ENCODE results near the gene PCDH12. TPM values are rescaled to one million over a fixed set of nuclear protein-coding genes. Genes with fewer than 3 reads are reported as not detected.
"Not testable (repeated sequence)": the region's sequence is repeated elsewhere in the genome, so short reads cannot be mapped to it uniquely, and the experiment has no call there.

Gene PCDH12
- total and polyA plus RNA-seq, 2 experiments from 2014 or later: 0.42 to 4.5 TPM

DNA sequence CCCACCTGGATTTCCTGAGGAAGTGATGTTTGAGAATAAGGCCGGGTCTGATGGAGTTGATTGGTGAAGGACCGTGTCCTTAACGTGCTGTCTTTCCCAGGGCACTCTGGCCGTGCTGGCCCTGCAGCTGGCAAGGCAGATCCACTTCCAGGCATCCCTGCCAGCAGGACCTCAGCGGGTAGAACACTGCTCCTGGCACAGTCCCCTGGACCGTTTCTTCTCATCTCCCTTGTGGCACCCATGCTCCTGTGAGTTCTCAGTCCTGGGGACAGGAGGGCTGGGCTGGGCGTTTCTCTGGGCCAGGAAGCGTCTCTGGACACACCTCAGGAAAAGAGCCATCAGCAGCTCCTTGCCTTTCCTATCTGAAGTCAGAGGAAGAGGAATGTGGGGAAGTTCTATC, 30.0 kb downstream of the PCDH12 start:
- H3K4me1 ChIP-seq (ENCODE audit: insufficient read depth): peaks cover 8% of the 10 kb centered on the region
- 99% methylated on average over 8 of the region's 8 CpGs for WGBS (ENCODE audit: low lambda C conversion rate, missing lambda C conversion rate)
- TF ChIP-seq, protein P1, sequence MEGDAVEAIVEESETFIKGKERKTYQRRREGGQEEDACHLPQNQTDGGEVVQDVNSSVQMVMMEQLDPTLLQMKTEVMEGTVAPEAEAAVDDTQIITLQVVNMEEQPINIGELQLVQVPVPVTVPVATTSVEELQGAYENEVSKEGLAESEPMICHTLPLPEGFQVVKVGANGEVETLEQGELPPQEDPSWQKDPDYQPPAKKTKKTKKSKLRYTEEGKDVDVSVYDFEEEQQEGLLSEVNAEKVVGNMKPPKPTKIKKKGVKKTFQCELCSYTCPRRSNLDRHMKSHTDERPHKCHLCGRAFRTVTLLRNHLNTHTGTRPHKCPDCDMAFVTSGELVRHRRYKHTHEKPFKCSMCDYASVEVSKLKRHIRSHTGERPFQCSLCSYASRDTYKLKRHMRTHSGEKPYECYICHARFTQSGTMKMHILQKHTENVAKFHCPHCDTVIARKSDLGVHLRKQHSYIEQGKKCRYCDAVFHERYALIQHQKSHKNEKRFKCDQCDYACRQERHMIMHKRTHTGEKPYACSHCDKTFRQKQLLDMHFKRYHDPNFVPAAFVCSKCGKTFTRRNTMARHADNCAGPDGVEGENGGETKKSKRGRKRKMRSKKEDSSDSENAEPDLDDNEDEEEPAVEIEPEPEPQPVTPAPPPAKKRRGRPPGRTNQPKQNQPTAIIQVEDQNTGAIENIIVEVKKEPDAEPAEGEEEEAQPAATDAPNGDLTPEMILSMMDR (IDR thresholded peaks at IDR 0.05; ENCODE audit: poor library complexity): no peak
- TF ChIP-seq EZH2 (IDR thresholded peaks at IDR 0.05; ENCODE audit: borderline replicate concordance) (no peak), EZH2phosphoT487 (IDR thresholded peaks at IDR 0.05; ENCODE audit: low read depth, severe bottlenecking, unreplicated experiment) (no peak)
- H3K27ac ChIP-seq: no peak overlapping the region
- DNase-seq (ENCODE audit: low spot score): no peak
- no peaks in the 10 kb centered on the region for H3K36me3 ChIP-seq (replicated peaks; ENCODE audit: insufficient read depth, low read depth)
- no peaks in the 10 kb centered on the region for H4K20me1 ChIP-seq (ENCODE audit: insufficient read depth, poor library complexity, severe bottlenecking)
- H3K27me3 ChIP-seq: no peaks in the 10 kb centered on the region
- no peaks in the 10 kb centered on the region for H3K9me3 ChIP-seq (ENCODE audit: low read depth)
- H2AFZ ChIP-seq: no peak overlapping the region
- no peak overlapping the region for H3K4me3 ChIP-seq
- no peak overlapping the region for H3K4me2 ChIP-seq
- H3K79me2 ChIP-seq: peaks cover 16% of the 10 kb centered on the region
- no peaks in the 10 kb centered on the region for H3K9me2 ChIP-seq (replicated peaks; ENCODE audit: insufficient read depth)

- Histone ChIP-seq H4K20me1 (ENCODE audit: insufficient read depth, poor library complexity, severe bottlenecking) (no peaks in the 10 kb centered on the region), H3K4me1 (ENCODE audit: insufficient read depth) (peaks cover 15% of the 10 kb centered on the region), H3K4me3 (no peak overlapping the region), H3K9me2 (replicated peaks; ENCODE audit: insufficient read depth) (no peaks in the 10 kb centered on the region), H3K27ac (no peak overlapping the region), H3K27me3 (no peaks in the 10 kb centered on the region), H3K36me3 (replicated peaks; ENCODE audit: insufficient read depth, low read depth) (no peaks in the 10 kb centered on the region), H3K4me2 (no peak overlapping the region), H2AFZ (no peak overlapping the region), H3K79me2 (peaks cover 16% of the 10 kb centered on the region), H3K9me3 (ENCODE audit: low read depth) (no peaks in the 10 kb centered on the region)
- no peak for DNase-seq (ENCODE audit: low spot score)
- 93% methylated on average over 2 of the region's 2 CpGs for WGBS (ENCODE audit: low lambda C conversion rate, missing lambda C conversion rate)
- TF ChIP-seq, protein P1 (IDR thresholded peaks at IDR 0.05; ENCODE audit: poor library complexity): no peak
- no peak for TF ChIP-seq EZH2 (IDR thresholded peaks at IDR 0.05; ENCODE audit: borderline replicate concordance)
- no peak for TF ChIP-seq EZH2phosphoT487 (IDR thresholded peaks at IDR 0.05; ENCODE audit: low read depth, severe bottlenecking, unreplicated experiment)
These were observed 31.6 kb downstream of the PCDH12 start for GRCh38 chr5:141926434-141926833.

DNA sequence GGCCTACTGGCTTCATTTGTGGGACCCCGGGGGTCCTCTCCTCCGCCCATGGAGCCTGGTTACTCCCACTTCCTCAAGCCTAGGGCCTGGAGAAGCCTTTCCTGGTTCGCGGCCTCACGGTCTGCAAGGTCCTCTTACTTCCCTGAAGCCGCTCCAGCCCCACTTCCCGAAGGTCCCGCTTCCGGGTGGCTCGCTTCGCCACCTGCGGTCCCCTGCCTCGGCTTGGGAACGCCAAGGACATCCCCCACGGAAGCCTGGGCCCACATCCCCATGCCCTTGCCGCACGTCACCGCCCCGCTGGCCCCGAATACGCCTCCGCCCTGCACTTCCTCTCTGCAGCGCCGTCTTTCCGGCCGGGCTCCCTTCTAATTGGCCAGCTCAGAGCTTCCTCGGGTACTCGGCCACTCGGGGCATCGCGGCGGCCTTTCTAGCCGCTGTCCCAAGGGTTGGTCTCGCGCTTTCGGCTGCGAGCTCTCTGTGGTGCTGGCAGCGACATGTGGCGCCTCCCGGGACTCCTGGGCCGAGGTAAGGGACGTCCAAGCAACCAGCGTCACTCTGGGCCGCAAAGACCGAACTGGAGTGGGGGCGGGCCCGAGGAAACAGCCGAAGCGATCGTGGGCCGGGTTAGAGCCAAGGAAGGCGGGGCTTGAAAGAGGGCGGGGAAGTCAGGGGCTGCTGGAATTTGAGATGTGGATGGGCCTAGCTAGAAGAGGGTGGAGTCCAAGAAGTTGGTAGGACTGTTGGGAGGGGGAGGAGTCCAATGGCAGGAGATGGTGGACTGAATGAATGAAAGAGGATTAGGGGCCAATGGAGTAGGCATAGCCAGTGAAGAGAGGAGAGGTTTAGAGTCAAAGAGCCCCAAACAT, 34.3 kb downstream of the PCDH12 start, which contains the start of gene DELE1:
DELE1 (plus strand) TSS at position 424 of the 866 bp plus-strand sequence; CDS start at position 495, 71 bp downstream.
- Histone ChIP-seq H2AFZ (peak within 1 kb of the TSS; percentile 73), H3K9me3 (ENCODE audit: low read depth) (no peaks in the 10 kb centered on the region), H4K20me1 (ENCODE audit: insufficient read depth, poor library complexity, severe bottlenecking) (no peaks in the 10 kb centered on the region), H3K4me2 (peak within 1 kb of the TSS; percentile 93), H3K4me1 (ENCODE audit: insufficient read depth) (peaks cover 15% of the 10 kb centered on the region), H3K4me3 (peak within 1 kb of the TSS; percentile 48), H3K27me3 (no peaks in the 10 kb centered on the region), H3K36me3 (replicated peaks; ENCODE audit: insufficient read depth, low read depth) (no peaks in the 10 kb centered on the region), H3K27ac (peak within 1 kb of the TSS; percentile 99), H3K79me2 (peaks cover 16% of the 10 kb centered on the region), H3K9me2 (replicated peaks; ENCODE audit: insufficient read depth) (no peaks in the 10 kb centered on the region)
- peak; percentile 95 for DNase-seq (ENCODE audit: low spot score)
- whole genome bisulfite sequencing (ENCODE audit: low lambda C conversion rate, missing lambda C conversion rate): 2% methylated on average over 53 of the region's 53 CpGs
- TF ChIP-seq, protein P1 (IDR thresholded peaks at IDR 0.05; ENCODE audit: poor library complexity): no peak
- no peak for TF ChIP-seq EZH2phosphoT487 (IDR thresholded peaks at IDR 0.05; ENCODE audit: low read depth, severe bottlenecking, unreplicated experiment)
- no peak for TF ChIP-seq EZH2 (IDR thresholded peaks at IDR 0.05; ENCODE audit: borderline replicate concordance)

- H3K36me3 ChIP-seq (replicated peaks; ENCODE audit: insufficient read depth, low read depth); H3K27me3 ChIP-seq; DNase-seq (ENCODE audit: low spot score); H4K20me1 ChIP-seq (ENCODE audit: insufficient read depth, poor library complexity, severe bottlenecking); H3K9me3 ChIP-seq (ENCODE audit: low read depth); H3K9me2 ChIP-seq (replicated peaks; ENCODE audit: insufficient read depth): not testable (repeated sequence)
- Histone ChIP-seq H3K4me3 (peak overlapping the region; percentile 48), H3K4me1 (ENCODE audit: insufficient read depth) (peaks cover 15% of the 10 kb centered on the region), H2AFZ (peak overlapping the region; percentile 73), H3K79me2 (peaks cover 16% of the 10 kb centered on the region), H3K27ac (peak overlapping the region; percentile 99), H3K4me2 (peak overlapping the region; percentile 93)
- 80% methylated on average over 28 of the region's 28 CpGs for WGBS (ENCODE audit: low lambda C conversion rate, missing lambda C conversion rate)
These were observed 35.1 kb downstream of the PCDH12 start for GRCh38 chr5:141922827-141923447.

All from hepatocyte (in vitro differentiated cells).